Astrocyte (in vitro differentiated cells and primary cell): ENCODE measurements around the gene BNIPL. TPM values are rescaled to one million over a fixed set of nuclear protein-coding genes. Genes with fewer than 3 reads are reported as not detected.

Experiments used
- DNase-seq: peaks from one replicate; pipeline ENCODE4 v3.0.0-alpha.2; 2010; ENCODE audit warnings: low read depth
- FAIRE-seq: peaks from 2 replicates; lab custom pipeline; 2011; peaks lifted over from hg19 to GRCh38; lab: Jason Lieb, UNC
- H2AFZ ChIP-seq: 2 replicates; pipeline ENCODE4 v1.6.0; 2012; ENCODE audit warnings: low read depth, low read length, inconsistent platforms
- H3K27ac ChIP-seq: 2 replicates; pipeline ENCODE4 v1.5.1; 2011; ENCODE audit warnings: low read depth, low read length, inconsistent platforms
- H3K27me3 ChIP-seq: 2 replicates; pipeline ENCODE4 v1.6.0; 2011; ENCODE audit warnings: low read length, inconsistent platforms; ENCODE audit not compliant: insufficient read depth
- H3K36me3 ChIP-seq: 2 replicates; pipeline ENCODE4 v1.5.1; 2011; ENCODE audit warnings: low read length, inconsistent platforms; ENCODE audit not compliant: insufficient read depth
- H3K4me1 ChIP-seq: 2 replicates; pipeline ENCODE4 v1.5.1; 2011; ENCODE audit warnings: low read length, inconsistent platforms; ENCODE audit not compliant: insufficient read depth
- H3K4me2 ChIP-seq: 2 replicates; pipeline ENCODE4 v1.6.0; 2012; ENCODE audit warnings: low read length, inconsistent platforms
- H3K4me3 ChIP-seq: 2 replicates; pipeline ENCODE4 v1.5.1; 2011; ENCODE audit warnings: low read depth, mild to moderate bottlenecking, low read length, inconsistent platforms; ENCODE audit not compliant: insufficient read depth
- H3K79me2 ChIP-seq: 2 replicates; pipeline ENCODE4 v1.6.0; 2012; ENCODE audit warnings: mild to moderate bottlenecking, low read length, inconsistent platforms; ENCODE audit not compliant: insufficient read depth
- H3K9ac ChIP-seq: 2 replicates; pipeline ENCODE4 v1.6.0; 2012; ENCODE audit warnings: mild to moderate bottlenecking, low read length, inconsistent platforms
- H3K9me3 ChIP-seq: 2 replicates; pipeline ENCODE4 v1.5.1; 2012; ENCODE audit warnings: low read depth, mild to moderate bottlenecking, low read length, inconsistent platforms; ENCODE audit not compliant: insufficient read depth
- H4K20me1 ChIP-seq: 2 replicates; pipeline ENCODE4 v1.6.0; 2012; ENCODE audit warnings: low read length, inconsistent platforms; ENCODE audit not compliant: insufficient read depth
- H3K27ac Mint-ChIP-seq: one replicate; pipeline ENCODE4 v1.8.0; 2021; ENCODE audit warnings: mild to moderate bottlenecking, mixed read lengths; ENCODE audit not compliant: unreplicated experiment
- H3K27me3 Mint-ChIP-seq: one replicate; pipeline ENCODE4 v1.8.0; 2021; ENCODE audit warnings: low read depth, mixed read lengths; ENCODE audit not compliant: unreplicated experiment
- H3K36me3 Mint-ChIP-seq: one replicate; pipeline ENCODE4 v1.8.0; 2021; ENCODE audit warnings: low read depth, mixed read lengths; ENCODE audit not compliant: unreplicated experiment
- H3K4me1 Mint-ChIP-seq: one replicate; pipeline ENCODE4 v1.8.0; 2021; ENCODE audit warnings: low read depth, mixed read lengths; ENCODE audit not compliant: unreplicated experiment
- H3K4me3 Mint-ChIP-seq: one replicate; pipeline ENCODE4 v1.8.0; 2021; ENCODE audit warnings: mild to moderate bottlenecking, moderate library complexity, mixed read lengths; ENCODE audit not compliant: unreplicated experiment
- H3K9me3 Mint-ChIP-seq: one replicate; pipeline ENCODE4 v1.8.0; 2021; ENCODE audit warnings: mild to moderate bottlenecking, mixed read lengths; ENCODE audit not compliant: unreplicated experiment
- EZH2 ChIP-seq: IDR thresholded peaks from 2 replicates; pipeline ENCODE4 v1.6.1; 2012; ENCODE audit warnings: mild to moderate bottlenecking, low read length, inconsistent platforms; ENCODE audit not compliant: insufficient read depth
- total RNA-seq: library from RNA; stranded (reverse); gene quantifications from 2 replicates; pipeline ENCODE4 v1.2.1, GENCODE V29; 2021
- TF ChIP-seq, protein P1 (sequence below): IDR thresholded peaks from 2 replicates; pipeline ENCODE4 v1.5.1; 2011; ENCODE audit warnings: low read depth, mild to moderate bottlenecking, inconsistent platforms, low read length, moderate library complexity; ENCODE audit not compliant: insufficient read depth

The BNIPL gene
- total RNA-seq, 1 donor from 2014 or later = 0.73 TPM

DNA sequence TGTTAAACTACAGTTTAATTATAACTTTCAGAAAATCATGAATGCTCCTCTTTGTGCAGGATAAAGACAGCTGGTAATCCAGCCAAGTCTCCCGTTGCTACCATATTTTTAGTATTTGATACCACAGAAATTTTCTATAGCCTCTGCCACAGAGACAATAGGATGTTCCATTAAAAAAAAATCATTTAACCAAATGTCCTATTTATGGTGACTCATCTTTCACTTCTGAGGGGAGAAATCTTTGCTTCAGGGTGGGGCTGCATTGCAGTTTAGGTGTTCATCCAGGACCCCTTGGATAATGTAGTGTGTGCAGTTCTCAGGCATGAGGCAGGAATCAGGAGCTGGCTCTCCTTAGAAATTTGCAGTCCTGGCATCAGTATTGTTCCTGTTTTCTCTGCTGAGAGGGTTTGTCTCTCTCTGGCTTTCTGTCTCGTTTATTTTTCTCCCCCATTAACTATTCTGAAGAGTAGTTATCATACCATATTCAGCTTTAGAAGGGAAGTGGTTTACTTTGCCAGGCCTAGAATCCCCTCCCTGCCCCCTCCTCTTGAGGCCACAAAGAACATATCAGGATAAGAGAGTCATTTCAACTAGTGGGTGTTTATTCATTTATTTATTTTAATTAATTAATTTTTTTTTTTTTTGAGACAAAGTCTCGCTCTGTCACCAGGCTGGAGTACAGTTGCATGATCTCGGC lies 25.1 kb upstream of the BNIPL start:
- DNase-seq (no peak), FAIRE-seq (no peak)
- Histone ChIP-seq H3K4me1 (peaks cover 39% of the 10 kb centered on the region), H3K9me3 (no peaks in the 10 kb centered on the region), H3K27ac (no peak overlapping the region), H4K20me1 (no peaks in the 10 kb centered on the region), H3K79me2 (peaks cover 3% of the 10 kb centered on the region), H3K4me3 (no peak overlapping the region), H3K36me3 (no peaks in the 10 kb centered on the region), H3K27me3 (no peaks in the 10 kb centered on the region), H3K9ac (no peak overlapping the region), H2AFZ (no peak overlapping the region), H3K4me2 (peak overlapping the region; percentile 28)
- Mint-ChIP-seq H3K36me3 (no peaks in the 10 kb centered on the region), H3K27ac (no peak overlapping the region), H3K27me3 (no peaks in the 10 kb centered on the region), H3K4me1 (peaks cover 29% of the 10 kb centered on the region), H3K4me3 (peak overlapping the region; percentile 16), H3K9me3 (no peaks in the 10 kb centered on the region)
- TF ChIP-seq, protein P1, sequence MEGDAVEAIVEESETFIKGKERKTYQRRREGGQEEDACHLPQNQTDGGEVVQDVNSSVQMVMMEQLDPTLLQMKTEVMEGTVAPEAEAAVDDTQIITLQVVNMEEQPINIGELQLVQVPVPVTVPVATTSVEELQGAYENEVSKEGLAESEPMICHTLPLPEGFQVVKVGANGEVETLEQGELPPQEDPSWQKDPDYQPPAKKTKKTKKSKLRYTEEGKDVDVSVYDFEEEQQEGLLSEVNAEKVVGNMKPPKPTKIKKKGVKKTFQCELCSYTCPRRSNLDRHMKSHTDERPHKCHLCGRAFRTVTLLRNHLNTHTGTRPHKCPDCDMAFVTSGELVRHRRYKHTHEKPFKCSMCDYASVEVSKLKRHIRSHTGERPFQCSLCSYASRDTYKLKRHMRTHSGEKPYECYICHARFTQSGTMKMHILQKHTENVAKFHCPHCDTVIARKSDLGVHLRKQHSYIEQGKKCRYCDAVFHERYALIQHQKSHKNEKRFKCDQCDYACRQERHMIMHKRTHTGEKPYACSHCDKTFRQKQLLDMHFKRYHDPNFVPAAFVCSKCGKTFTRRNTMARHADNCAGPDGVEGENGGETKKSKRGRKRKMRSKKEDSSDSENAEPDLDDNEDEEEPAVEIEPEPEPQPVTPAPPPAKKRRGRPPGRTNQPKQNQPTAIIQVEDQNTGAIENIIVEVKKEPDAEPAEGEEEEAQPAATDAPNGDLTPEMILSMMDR = no peak
- no peak for TF ChIP-seq EZH2

DNA sequence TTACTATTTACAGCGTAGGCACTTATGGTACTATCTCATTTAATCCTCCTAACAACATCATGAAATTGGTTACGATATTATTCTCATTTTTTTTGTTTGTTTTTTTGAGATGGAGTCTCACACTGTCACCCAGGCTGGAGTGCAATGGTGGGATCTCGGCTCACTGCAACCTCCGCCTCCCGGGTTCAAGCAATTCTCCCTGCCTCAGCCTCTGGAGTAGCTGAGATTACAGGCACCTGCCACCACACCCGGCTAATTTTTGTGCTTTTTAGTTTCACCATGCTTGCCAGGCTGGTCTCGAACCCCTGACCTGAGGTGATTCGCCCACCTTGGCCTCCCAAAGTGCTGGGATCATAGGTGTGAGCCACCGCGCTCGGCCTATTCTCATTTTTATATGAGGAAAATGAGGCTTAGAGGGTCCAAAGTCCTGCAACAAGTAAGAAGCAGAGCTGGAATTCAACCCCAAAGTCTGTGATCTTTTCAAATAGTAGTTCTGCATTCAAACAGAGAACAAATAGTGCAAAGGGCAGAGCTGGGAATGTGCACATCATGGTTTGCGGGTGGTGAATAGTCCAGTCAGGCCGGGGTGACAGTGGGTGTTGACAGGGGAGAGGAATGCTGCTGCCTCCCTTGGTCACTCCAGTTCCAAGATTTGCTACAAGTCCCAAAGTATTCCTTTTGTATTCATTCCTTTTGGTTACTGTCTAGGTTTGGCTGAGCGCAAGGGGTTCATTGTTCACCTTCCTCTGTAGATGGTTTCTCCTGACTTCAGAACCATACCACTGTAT lies 23.5 kb upstream of the BNIPL start:
- no peak overlapping the region for H3K9ac ChIP-seq
- Mint-ChIP-seq H3K9me3 (no peaks in the 10 kb centered on the region), H3K27me3 (no peaks in the 10 kb centered on the region), H3K27ac (no peak overlapping the region), H3K4me3 (no peak overlapping the region), H3K36me3 (no peaks in the 10 kb centered on the region), H3K4me1 (peaks cover 20% of the 10 kb centered on the region)
- TF ChIP-seq, protein P1 = no peak
- peaks cover 3% of the 10 kb centered on the region for H3K79me2 ChIP-seq
- H3K4me1 ChIP-seq = peaks cover 28% of the 10 kb centered on the region
- no peak overlapping the region for H3K4me3 ChIP-seq
- DNase-seq (peak; percentile 41), FAIRE-seq (no peak)
- H3K9me3 ChIP-seq = no peaks in the 10 kb centered on the region
- peak overlapping the region; percentile 35 for H3K4me2 ChIP-seq
- no peaks in the 10 kb centered on the region for H3K27me3 ChIP-seq
- H2AFZ ChIP-seq = no peak overlapping the region
- H3K36me3 ChIP-seq = no peaks in the 10 kb centered on the region
- no peaks in the 10 kb centered on the region for H4K20me1 ChIP-seq
- no peak overlapping the region for H3K27ac ChIP-seq

DNA sequence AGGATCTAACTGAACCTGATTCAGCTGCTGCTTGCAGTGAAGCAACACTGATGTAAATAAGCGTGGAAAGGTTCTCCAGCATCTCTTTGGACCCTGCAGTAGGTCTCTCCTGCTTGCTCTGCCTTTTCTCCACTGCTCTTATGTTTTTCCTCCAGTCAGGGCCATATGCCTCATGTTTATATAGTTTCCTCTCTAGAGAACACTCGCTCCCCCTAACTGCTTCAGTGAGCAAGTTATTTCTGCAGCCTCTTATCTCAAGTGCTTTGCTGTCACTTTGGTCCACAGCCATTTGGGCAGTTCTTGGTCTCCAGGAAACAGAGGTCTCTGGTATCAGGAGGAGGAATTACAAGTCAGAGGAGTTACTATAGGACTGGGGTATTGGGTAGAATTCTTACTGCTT lies 22.9 kb upstream of the BNIPL start:
- Histone ChIP-seq H3K27me3 (no peaks in the 10 kb centered on the region), H2AFZ (no peak overlapping the region), H3K9ac (no peak overlapping the region), H3K79me2 (peaks cover 2% of the 10 kb centered on the region), H3K27ac (peak overlapping the region; percentile 4), H3K4me3 (no peak overlapping the region), H3K4me2 (peak overlapping the region; percentile 35), H4K20me1 (no peaks in the 10 kb centered on the region), H3K9me3 (no peaks in the 10 kb centered on the region), H3K36me3 (no peaks in the 10 kb centered on the region), H3K4me1 (peaks cover 24% of the 10 kb centered on the region)
- Mint-ChIP-seq H3K36me3 (no peaks in the 10 kb centered on the region), H3K27ac (no peak overlapping the region), H3K4me1 (peaks cover 18% of the 10 kb centered on the region), H3K4me3 (no peak overlapping the region), H3K27me3 (no peaks in the 10 kb centered on the region), H3K9me3 (no peaks in the 10 kb centered on the region)
- DNase-seq (peak; percentile 71), FAIRE-seq (no peak)
- TF ChIP-seq, protein P1 = no peak
- no peak for TF ChIP-seq EZH2
